CD4-positive, alpha-beta T cell treated with Interferon gamma for 1 hour (primary cell): ENCODE measurements around the gene RNF166.
A peak's percentile ranks its signal among the peaks of the same experiment; 100 is the strongest.

Source experiments
- DNase-seq: peaks from one replicate; pipeline ENCODE4 v3.0.0-alpha.2; 2020

The RNF166 gene

DNA sequence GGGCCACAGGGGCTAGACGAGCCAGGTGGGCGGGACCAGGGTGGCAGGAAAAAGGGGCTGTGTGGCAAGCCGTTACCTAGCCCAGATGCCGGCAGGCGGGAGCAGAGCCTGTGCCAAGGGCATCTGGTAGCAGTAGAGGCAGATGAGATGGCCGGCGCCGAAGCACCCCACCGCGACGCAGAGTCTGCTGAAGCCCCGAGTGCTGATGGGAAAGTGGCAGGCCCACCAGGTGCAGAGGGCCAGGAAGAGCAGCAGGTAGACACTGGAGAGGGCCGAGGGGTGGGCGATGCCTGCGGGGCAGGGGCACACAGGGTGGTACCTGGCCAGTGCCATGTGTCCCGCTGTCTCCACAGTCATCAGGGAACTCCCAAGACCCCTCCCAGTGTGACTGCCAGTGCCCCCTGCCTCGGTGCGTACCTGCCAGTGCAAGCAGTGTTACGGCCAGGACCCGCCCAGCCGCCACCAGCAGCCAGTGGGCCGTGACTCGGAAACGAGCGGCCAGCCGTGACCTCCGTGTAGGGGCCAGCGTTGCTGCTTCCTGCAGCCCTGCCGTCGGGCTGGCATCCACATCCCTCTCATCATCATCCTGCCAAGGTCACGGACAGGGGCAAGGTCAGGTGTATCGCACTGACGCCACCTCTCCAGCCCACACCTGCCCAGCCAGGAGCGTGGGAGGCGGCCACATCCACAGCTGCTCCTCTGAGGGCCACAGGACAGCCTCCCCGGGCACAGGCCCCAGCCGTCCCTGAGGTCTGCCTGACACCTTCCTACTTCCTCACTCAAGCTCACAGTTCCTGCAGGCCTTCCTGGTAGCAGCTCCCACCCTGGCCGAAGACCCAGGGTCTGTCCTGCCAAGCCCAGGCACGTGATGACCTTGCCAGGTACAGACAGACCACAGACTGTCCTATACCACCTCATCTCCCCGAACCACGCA is 32.2 kb upstream of the RNF166 start:
- DNase-seq: no peak

GRCh38 chr16:88737298-88738150 is 31.3 kb upstream of the RNF166 start:
- peak; percentile 84 for DNase-seq

- no peak for DNase-seq
Observed at GRCh38 chr16:88736496-88736895, 30.3 kb upstream of the RNF166 start.

- DNase-seq: no peak
Observed at GRCh38 chr16:88736088-88736487, 29.9 kb upstream of the RNF166 start.

- no peak for DNase-seq
Observed at GRCh38 chr16:88735616-88736015, 29.4 kb upstream of the RNF166 start.

GRCh38 chr16:88735121-88735520 is 28.9 kb upstream of the RNF166 start:
- DNase-seq: no peak

- no peak for DNase-seq
Observed at GRCh38 chr16:88734361-88734728, 28.1 kb upstream of the RNF166 start.

DNA sequence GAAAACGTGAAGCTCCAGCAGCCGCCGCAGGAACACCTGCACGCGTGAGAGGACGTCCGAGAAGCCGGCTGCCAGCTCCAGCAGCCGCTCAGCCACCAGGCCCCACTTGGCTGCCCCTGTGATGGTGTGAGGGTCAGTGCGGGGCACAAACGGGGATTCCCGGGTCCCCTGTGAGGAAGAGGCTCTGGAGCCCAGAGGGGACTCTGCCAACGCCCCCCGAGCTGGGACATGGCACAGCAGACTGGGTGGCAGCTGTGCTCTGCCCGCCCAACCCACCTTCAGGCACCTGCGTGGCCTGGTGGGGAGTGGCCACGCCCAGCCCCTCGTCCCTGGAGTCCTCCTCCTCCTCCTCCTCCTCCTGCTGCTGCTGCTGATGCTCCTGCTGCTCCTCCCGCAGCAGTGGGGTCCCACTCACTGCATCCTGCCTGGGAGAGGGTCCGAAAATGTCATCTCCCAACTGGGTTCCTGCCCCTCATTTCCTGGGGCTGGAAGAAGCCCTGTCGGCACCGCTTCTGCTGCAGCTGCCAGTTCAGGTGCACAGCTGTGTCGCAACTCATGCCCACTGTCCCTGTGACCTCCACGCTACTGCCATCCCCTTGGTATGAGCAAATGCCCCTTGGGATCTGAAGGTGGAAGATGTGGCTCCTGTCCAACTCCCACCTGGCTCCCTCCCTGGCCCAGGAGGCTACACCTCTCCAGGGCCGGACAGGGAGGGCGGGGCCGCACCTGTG is 27.6 kb upstream of the RNF166 start:
- DNase-seq: no peak

GRCh38 chr16:88732961-88733294 is 26.7 kb upstream of the RNF166 start:
- no peak for DNase-seq

- no peak for DNase-seq
Observed at GRCh38 chr16:88732172-88732960, 26.2 kb upstream of the RNF166 start.

- DNase-seq: no peak
Observed at GRCh38 chr16:88731699-88732098, 25.5 kb upstream of the RNF166 start.

- DNase-seq: no peak
Observed at GRCh38 chr16:88730632-88731607, 24.7 kb upstream of the RNF166 start.

GRCh38 chr16:88727871-88728270 is 21.7 kb upstream of the RNF166 start:
- no peak for DNase-seq

- DNase-seq: no peak
Observed at GRCh38 chr16:88726981-88727380, 20.8 kb upstream of the RNF166 start.

DNA sequence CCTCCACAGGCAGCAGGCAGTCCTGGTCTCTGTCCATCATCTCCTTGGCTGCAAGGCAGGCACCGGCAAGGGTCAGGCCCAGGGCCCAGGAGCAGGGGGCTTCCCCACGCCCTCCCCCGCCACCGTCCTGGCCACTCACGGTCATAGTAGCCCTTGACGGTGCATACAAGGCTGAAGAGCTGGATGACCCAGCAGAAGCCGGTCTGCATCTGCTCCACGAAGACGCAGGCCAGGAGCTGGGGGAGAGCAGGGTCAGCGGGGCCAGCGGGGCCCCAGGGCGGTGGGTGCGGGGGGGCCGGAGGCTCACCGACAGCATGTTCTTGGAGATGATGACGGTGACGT is 20.2 kb upstream of the RNF166 start:
- no peak for DNase-seq

DNA sequence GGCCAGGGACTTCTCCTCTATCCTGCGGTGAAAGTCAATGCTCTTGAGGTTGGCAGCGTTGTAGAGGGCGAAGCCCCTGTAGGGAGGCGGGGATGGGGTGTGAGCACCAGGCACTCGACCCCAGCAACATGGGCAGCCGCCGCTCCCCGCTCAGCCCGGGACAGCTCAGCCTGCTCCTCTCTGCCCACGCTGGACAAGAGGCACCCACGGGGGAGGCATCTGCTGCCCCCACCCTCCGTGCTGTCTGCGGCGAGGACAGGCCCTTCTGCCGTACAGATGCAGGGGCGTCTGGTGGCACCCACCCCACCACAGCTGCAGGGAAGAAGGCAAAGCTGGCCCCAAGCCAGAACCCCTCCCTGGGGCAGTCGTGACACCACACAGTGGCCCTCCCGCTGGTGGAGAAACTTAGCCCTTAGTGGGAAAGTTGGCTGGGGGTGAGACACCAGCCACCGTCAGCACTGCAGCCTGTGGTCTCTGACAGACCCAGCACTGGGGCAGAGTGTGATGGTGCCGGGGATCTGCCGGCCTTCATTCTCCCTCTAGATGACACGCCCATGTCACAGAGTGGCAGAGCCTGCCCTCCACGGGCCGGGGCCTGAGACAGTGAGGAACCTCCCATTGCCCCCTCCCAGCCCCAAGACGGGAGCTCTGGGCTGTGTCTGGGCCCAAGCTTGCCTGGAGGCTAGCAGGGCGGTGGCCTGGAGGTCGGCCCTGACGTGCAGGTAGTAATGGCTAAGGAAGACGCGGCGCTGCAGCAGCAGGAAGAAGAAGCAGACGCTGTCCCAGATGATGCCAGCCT is 19.6 kb upstream of the RNF166 start:
- no peak for DNase-seq

GRCh38 chr16:88724855-88725555 is 18.8 kb upstream of the RNF166 start:
- no peak for DNase-seq

DNA sequence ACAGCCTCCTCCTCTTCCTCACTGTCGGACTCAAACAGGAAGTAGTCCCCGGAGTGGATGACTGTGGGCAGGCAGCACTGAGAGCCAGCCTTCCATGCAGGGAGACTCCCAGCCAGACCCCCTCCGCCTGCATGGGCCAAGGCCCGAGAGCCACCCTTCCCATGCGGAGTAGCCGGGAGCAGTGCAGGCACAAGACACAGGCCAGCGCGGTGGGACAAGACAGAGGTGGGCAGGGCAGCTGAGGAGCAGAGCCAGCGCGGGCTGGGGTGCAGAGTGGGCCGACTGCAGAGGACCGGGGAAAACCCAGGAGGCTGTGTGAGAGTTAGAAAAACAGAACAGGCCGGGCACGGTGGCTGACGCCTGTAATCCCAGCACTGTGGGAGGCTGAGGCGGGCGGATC is 17.7 kb upstream of the RNF166 start:
- DNase-seq: no peak

DNA sequence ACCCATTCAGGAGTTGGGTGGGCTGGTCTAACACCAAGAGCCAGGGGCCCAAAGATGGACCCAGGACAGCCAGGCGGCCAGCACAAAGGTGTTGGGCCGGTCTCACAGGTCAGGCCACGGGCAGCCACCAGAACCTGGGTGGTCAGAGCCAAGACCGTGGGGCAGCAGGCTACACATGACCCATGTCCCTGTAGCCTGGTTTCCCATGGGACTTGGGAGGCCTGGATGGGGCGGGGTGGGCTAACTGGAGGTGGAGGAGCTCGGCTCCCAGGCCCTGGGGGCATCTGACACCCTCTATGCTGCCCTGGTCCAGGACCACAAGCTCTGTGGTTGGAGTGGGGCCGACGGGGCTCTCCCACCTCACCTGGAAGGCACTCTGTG is 17.3 kb upstream of the RNF166 start:
- DNase-seq: no peak
